Osteocyte (in vitro differentiated cells): Measurements from ENCODE around the gene NHERF2. TPM values are rescaled to one million over a fixed set of nuclear protein-coding genes. Genes with fewer than 3 reads are reported as not detected.

Experiments used
- DNase-seq: peaks from one replicate; pipeline ENCODE4 v3.0.0; 2021; ENCODE audit warnings: mixed read lengths; ENCODE audit not compliant: unreplicated experiment; ENCODE audit errors: extremely low spot score
- H3K27ac Mint-ChIP-seq: one replicate; pipeline ENCODE4 v1.8.0; 2021; ENCODE audit warnings: mild to moderate bottlenecking, mixed read lengths; ENCODE audit not compliant: unreplicated experiment
- H3K27me3 Mint-ChIP-seq: one replicate; pipeline ENCODE4 v1.8.0; 2021; ENCODE audit warnings: mixed read lengths; ENCODE audit not compliant: unreplicated experiment
- H3K36me3 Mint-ChIP-seq: one replicate; pipeline ENCODE4 v1.8.0; 2021; ENCODE audit warnings: mixed read lengths; ENCODE audit not compliant: unreplicated experiment
- H3K4me1 Mint-ChIP-seq: one replicate; pipeline ENCODE4 v1.8.0; 2021; ENCODE audit warnings: mixed read lengths; ENCODE audit not compliant: unreplicated experiment
- H3K4me3 Mint-ChIP-seq: one replicate; pipeline ENCODE4 v1.8.0; 2021; ENCODE audit warnings: mild to moderate bottlenecking, moderate library complexity, mixed read lengths; ENCODE audit not compliant: unreplicated experiment
- H3K9me3 Mint-ChIP-seq: one replicate; pipeline ENCODE4 v1.8.0; 2021; ENCODE audit warnings: mixed read lengths; ENCODE audit not compliant: unreplicated experiment
- total RNA-seq: library from RNA; stranded (reverse); gene quantifications from 2 replicates; pipeline ENCODE4 v1.2.1, GENCODE V29; 2021
- TF ChIP-seq, protein P1 (sequence below): fragments of 200-600 bp; sonication (generic); IDR thresholded peaks from 2 replicates; pipeline ENCODE4 v1.5.0; 2021; ENCODE audit warnings: antibody characterized with exemption, mild to moderate bottlenecking, moderate library complexity

NHERF2 gene
- total RNA-seq, 1 donor from 2014 or later, result 146 TPM

DNA sequence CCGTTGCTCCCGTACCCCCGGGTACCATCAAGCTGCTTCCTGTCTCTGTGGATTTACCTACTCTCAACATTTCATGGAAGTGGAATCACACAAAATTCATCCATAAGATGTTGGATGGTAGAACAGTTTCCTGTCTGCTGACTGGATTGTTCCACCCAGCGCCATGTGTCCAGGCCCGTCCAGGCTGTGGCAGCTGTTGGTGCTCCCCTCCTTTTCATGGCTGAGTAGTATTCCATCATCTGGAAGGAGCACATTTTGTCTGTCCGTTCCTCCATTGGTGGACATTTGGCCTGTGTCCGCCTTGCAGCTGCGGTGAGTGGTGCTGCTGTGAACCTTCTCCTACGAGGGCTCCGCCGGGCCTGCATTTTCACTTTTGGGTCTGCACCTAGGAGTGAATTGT, 39.4 kb downstream of the NHERF2 start:
- H3K27ac Mint-ChIP-seq, result no peak overlapping the region
- no peak overlapping the region for H3K4me3 Mint-ChIP-seq
- peaks cover 22% of the 10 kb centered on the region for H3K36me3 Mint-ChIP-seq
- TF ChIP-seq, protein P1, sequence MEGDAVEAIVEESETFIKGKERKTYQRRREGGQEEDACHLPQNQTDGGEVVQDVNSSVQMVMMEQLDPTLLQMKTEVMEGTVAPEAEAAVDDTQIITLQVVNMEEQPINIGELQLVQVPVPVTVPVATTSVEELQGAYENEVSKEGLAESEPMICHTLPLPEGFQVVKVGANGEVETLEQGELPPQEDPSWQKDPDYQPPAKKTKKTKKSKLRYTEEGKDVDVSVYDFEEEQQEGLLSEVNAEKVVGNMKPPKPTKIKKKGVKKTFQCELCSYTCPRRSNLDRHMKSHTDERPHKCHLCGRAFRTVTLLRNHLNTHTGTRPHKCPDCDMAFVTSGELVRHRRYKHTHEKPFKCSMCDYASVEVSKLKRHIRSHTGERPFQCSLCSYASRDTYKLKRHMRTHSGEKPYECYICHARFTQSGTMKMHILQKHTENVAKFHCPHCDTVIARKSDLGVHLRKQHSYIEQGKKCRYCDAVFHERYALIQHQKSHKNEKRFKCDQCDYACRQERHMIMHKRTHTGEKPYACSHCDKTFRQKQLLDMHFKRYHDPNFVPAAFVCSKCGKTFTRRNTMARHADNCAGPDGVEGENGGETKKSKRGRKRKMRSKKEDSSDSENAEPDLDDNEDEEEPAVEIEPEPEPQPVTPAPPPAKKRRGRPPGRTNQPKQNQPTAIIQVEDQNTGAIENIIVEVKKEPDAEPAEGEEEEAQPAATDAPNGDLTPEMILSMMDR, result no peak
- no peaks in the 10 kb centered on the region for H3K27me3 Mint-ChIP-seq
- DNase-seq, result no peak
- no peaks in the 10 kb centered on the region for H3K4me1 Mint-ChIP-seq
- H3K9me3 Mint-ChIP-seq, result no peaks in the 10 kb centered on the region

DNA sequence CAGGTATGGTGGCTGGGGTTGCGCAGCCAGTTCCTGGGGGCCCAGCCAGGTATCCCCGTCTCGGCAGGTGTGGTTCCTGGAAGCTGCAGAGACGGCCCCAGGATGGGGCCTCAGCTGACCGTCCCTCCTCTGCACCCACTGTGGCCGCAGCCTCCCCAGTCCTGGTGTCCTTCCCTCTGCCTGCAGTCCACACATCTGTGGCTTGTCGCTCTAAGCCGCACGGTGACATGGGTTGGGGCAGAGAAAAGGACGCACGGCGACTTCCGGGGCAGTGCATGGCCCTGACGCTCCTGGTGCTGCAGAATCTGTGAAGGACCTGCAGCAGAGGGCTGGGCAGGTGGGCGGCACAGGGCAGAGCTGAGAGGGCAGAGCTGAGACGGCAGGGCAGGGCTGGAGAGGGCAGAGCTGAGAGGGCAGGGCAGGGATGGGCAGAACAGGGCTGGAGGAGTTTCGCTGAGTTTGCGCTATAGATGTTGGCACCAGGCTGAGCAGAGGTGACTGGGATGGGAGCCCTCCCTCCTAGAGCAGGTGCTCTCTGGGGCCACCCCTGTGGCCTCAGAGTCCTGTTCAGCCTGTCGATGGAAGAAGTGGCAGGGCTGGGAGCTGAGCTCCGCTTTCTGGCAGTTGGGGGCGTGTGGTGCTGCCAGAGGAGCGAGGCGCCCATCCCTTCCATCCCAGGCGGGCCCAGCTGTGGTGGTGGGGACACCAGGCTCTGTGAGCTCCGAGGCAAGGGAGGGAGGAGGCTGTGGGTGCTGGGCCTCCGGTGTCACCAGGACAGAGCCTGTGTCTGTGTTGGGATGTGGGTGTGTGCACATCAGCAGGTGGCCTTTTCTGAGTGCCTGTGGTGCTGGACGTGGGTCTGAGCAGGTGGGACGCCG, 44.1 kb downstream of the NHERF2 start:
- Mint-ChIP-seq H3K4me1 (no peaks in the 10 kb centered on the region), H3K27me3 (no peaks in the 10 kb centered on the region), H3K36me3 (peaks cover 37% of the 10 kb centered on the region), H3K27ac (no peak overlapping the region), H3K4me3 (no peak overlapping the region), H3K9me3 (no peaks in the 10 kb centered on the region)
- no peak for DNase-seq
- TF ChIP-seq, protein P1, result no peak

DNA sequence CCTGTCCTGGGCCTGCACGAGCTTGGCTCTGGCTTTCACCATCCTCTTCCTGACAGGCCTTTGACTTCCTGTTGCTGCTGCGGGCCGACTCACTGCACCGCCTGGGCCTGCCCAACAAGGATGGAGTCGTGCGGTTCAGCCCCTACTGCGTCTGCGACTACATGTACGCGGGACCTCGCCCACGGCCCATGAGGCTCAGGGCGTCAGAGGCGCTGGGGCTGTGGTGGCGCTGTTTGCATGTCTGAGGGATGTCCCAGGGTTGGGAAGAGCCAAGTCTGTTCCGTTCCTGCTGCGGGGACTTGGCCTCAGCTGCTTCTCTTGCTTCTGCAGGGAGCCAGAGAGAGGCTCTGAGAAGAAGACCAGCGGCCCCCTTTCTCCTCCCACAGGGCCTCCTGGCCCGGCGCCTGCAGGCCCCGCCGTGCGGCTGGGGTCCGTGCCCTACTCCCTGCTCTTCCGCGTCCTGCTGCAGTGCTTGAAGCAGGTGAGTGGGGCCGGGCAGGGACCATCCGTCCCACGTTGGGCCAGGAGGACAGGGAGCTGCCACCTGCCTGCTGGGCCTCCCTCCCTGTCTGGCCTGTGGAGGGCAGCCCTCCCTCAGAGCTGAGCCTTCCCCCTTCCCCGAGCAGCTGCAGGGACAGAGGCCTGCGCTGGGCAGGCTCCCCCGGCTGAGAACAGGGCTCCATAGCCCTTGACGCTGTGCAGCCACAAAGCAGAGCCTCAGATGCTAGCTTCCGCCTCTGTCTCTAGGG, 44.9 kb downstream of the NHERF2 start:
- no peak for DNase-seq
- Mint-ChIP-seq H3K4me3 (no peak overlapping the region), H3K9me3 (no peaks in the 10 kb centered on the region), H3K36me3 (peaks cover 33% of the 10 kb centered on the region), H3K4me1 (no peaks in the 10 kb centered on the region), H3K27me3 (no peaks in the 10 kb centered on the region), H3K27ac (no peak overlapping the region)
- TF ChIP-seq, protein P1, result no peak

DNA sequence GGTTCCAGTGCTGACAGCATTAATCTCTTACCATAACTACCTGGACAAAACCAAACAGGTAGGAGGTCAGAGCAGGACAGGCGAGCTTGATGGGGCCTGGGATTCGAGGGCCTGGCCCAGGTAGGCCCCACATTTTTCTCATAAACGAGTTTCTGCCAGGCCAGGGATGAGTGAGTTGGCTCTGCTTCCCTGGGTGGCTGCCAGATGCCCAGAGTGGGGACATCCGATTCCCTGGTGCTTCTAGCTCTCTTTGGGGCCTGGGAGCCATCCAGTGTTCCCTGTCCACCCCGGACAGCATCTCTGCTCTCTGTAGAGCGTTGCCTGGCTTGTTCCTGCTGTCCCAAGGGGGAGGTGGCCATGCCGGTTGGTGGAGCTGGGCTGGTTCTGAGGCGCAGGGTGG, 46.2 kb downstream of the NHERF2 start:
- Mint-ChIP-seq H3K4me1 (no peaks in the 10 kb centered on the region), H3K9me3 (no peaks in the 10 kb centered on the region), H3K27ac (no peak overlapping the region), H3K36me3 (peaks cover 34% of the 10 kb centered on the region), H3K4me3 (no peak overlapping the region), H3K27me3 (no peaks in the 10 kb centered on the region)
- TF ChIP-seq, protein P1, result no peak
- no peak for DNase-seq

DNA sequence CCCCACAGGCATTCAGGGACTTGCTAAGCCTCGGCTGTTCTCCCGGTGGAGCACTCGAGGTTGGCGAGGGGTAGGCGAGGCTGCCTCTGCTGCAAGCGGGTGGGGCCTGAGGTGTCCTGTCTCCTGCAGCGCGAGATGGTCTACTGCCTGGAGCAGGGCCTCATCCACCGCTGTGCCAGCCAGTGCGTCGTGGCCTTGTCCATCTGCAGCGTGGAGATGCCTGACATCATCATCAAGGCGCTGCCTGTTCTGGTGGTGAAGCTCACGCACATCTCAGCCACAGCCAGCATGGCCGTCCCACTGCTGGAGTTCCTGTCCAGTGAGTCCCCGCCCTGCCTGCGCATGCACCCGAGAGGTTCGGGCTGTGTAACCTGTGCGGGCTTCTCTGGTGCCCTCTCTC, 47.4 kb downstream of the NHERF2 start:
- Mint-ChIP-seq H3K9me3 (no peaks in the 10 kb centered on the region), H3K27me3 (no peaks in the 10 kb centered on the region), H3K4me1 (no peaks in the 10 kb centered on the region), H3K27ac (no peak overlapping the region), H3K4me3 (no peak overlapping the region), H3K36me3 (peaks cover 31% of the 10 kb centered on the region)
- DNase-seq, result no peak
- TF ChIP-seq, protein P1, result no peak
